Effector CD4-positive, alpha-beta T cell (primary cell): ENCODE measurements around the gene ZNF536.

Experiments used
- DNase-seq: peaks from one replicate; pipeline ENCODE4 v3.0.0-alpha.2; 2020

ZNF536 gene

DNA sequence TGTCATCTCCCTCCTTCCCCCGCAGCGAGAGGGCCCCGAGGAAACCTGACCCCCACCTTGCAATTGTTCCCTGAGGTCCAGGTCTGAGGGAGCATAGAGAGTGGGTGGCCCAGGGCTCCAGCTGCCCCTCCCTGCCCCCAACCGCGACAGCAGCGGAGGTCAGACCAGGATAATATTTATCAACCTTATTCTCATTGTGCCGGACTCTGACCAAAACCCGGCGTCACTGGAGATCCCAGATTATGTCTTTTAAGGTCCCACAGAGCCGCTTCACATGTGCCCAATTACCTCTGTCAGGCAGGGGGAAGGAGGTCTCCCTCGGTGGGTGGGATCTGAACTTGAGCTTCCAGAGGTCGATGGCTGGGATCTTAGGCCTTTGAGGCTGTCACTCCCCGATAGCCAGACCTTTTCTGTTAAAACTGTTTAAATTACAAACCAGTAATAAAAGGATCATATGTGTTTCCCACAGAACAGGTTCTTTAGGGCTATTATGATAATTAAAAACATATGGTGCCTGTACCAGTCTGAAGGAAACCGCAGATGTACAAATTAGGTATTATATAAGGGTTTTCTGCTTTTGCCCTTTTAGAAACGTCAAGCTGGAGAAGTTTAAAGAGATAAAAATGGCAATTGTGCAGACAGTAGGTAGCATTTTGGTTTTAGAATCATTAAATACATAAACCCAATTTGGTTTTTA is 195.5 kb downstream of the ZNF536 start:
- no peak for DNase-seq

- DNase-seq: no peak
These were observed 198.0 kb downstream of the ZNF536 start for GRCh38 chr19:30570194-30570593.

- DNase-seq: no peak
These were observed 205.4 kb downstream of the ZNF536 start for GRCh38 chr19:30577551-30578105.

DNA sequence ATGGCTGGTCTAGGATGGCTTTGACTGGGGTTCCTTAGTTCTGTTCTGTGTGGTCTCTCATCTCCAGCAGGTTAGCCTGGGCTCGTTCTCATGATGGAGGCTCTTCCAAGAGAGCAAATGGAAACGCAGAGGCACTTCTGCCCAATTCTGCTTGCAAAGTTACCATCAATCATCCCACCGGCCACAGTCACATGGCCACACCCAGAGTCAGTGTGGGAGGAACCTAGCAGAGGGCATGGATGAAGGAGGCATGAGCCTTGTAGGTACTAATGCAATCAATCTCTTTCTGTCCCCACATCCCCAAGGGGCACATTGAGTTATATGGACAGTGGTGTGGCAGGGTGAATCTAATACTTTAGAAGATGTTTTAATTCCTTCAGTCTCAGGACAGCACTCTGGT is 207.2 kb downstream of the ZNF536 start:
- DNase-seq: no peak

- DNase-seq: no peak
These were observed 208.5 kb downstream of the ZNF536 start for GRCh38 chr19:30580673-30581072.

DNA sequence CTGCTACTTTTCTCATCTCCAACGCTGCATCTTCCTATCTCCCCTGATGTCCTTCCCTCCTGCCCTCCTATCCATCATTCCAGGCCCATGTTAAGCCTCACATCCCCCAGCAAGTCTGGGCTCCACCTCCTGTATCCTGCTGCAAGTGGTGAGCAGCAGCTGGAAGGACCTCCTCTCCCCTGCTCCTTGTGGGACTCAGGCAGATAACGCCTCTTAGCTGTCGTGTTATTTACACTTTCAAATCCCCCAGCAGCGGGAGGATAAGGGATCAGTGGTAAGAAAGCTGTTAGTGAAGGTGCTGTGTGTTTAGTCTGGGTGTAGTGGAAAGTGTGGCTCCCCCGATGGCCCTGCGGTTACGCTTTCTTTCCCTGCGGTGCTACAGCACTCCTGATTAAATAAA is 211.9 kb downstream of the ZNF536 start:
- DNase-seq: no peak

DNA sequence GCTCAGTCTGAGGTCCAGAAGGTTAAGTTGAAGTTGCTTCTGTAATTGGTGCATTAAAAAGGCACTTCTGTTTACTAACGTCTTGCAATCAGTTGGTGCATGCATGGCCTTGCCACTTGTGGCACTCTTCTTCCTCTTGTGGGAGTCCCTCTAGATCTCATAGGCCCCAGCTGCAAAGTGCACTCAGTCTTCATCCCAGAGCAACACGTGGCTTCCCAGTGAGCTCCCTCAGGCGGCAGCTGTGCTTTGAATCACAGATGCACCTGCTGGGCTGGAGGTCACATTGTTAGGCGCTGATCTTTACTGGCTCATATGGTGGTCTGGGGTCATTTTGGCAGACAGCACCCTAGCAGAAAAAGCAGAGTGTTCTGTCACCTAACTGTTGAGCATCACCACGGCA is 215.7 kb downstream of the ZNF536 start:
- no peak for DNase-seq

GRCh38 chr19:30590596-30591229 is 218.5 kb downstream of the ZNF536 start:
- no peak for DNase-seq

DNA sequence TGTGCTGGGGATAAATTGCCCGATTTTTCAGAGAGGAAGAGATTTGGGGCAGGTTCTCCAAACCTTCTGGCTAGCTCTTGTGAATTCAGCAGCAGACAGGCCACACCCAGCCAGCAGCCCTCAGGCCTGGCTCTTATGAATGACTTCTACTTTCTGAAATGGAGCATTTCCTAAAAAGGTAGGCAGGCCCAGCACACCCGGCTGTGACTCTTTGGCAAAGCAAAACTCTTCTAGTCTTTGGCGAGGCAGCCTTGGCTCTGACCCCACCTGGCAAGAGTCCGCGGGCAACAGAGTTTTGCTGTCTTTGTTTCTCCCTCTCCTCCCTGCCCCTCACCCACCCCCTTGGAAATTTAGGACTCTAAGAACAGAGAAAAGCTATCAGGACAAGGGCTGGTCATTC is 221.2 kb downstream of the ZNF536 start:
- DNase-seq: no peak

DNA sequence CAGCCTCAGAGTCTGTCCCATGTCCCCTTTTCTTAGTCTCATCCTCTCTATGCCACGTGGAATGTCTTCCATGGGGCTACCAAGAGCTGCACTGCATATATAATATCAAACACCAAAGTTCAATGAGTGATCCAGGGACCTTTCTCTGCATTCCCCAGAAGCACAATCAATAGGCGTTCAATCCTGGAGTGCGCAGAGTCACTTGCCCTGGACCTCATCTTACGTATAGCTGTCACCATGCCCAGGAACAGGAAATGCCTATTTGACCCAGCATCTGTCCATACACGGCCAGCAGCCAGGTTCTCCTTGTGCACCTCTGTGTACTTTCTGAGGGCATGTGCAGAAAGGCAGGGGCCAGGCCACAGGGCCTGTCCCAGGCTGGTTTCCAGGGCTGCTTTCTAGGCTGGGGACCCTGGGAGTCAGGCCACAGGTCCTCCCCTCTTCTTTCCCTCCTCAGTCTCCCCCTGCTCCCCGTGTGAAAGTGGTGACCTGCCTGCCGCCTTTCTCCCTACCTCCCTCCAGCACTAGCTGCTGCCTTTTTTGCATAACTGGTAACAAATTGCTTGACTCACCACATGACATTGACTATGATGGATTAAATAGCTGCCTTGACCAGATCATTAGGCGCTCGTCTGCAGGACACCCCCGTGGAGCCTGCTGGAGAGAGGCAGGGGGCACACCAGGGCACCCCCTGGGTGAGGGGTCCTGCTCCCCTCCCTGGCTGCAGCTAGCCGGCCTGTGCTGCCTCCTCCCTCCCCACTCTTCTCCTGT is 222.0 kb downstream of the ZNF536 start:
- DNase-seq: no peak

DNA sequence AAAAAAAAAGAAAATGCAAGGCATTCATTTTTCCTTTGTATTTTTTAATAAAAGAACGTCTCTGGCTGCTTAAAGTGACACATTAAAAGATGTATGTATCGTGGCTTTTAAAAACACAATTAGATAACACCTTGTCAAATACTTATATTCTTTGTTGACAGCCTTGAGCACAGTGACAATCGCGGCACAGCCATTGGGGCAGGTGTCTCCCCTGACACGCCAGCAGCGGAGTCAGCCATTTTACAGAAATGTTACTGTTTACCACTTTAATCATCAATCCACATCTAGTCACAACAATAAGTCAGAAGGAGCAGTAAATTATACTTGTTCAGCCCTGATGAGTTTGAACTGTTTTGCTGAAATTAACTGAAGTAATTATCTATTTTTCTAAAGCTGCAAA is 224.1 kb downstream of the ZNF536 start:
- DNase-seq: no peak

- no peak for DNase-seq
These were observed 224.7 kb downstream of the ZNF536 start for GRCh38 chr19:30596813-30597399.

DNA sequence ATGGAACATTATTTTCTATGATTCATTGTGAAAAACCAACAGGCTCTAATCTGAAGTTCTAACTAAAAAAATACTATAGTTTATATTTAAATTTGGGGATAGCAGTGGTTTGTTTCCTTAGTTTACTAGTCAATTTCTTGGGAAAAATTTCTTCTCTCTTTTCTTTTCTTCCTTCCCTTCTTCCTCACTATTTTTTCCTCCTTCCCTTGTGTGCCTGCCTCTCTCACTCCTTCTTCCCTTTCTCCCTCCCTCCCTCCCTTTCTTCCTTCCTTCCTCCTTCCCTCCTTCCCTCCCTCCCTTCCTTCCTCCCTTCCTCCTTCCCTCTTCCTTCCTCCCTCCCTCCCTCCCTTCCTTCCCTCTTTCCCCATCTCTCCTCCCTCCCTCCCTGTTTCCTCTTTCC is 226.5 kb downstream of the ZNF536 start:
- no peak for DNase-seq

DNA sequence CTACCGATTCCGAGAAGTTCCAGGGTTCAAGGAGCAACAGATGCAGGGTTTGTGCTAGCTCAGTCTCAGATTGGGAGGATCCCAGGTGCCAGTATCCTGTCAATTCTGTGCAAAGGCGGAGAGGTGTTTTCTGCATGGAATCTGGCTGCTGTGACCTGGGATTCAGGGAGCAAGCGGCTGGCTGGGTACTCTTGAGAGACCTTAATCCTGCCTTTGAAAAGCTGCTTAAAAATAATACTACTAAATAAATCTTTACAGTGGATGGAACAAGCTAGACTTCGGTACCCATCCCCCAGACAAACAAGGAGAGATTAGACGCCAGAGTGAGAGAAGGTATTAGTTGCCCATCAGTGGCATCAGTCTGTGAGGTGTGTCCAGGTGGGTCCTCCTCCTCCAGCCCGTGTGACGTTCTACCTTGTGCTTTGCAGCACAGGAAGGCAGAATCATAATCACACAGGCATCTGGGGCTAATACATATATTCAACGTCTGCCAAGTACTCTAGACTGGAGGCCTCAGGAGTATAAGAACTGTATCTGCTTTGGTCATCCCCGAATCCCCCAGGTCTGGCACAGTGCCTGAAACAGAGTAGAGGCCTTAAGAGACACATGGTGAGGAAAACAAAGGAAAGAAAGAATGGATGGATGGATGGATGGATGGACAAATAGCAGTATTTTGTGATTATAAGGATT is 230.6 kb downstream of the ZNF536 start:
- DNase-seq: no peak

DNA sequence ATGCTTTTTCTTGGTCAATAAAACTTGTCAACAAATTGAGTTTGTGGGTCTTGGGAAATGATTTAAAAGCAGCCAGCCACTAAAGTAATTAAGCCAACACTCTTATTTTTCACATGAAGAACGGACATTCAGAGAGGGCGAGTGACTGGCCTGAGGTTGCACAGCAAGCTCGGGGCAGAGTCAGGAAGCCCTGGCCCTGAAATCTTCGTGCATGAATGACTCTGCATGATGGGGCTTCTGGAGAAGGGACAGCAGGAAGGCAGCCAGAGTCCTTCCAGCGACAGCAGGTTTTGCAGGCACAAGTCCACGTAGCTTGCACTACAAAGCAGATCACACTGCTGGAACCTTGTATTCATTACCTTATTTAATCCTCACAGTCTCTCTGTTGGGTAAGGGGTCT is 232.5 kb downstream of the ZNF536 start:
- no peak for DNase-seq

- no peak for DNase-seq
These were observed 233.1 kb downstream of the ZNF536 start for GRCh38 chr19:30605333-30605732.

GRCh38 chr19:30606114-30607050 is 234.2 kb downstream of the ZNF536 start:
- no peak for DNase-seq
